ENCODE data around the gene PF4V1. TPM values are rescaled to one million over a fixed set of nuclear protein-coding genes. Genes with fewer than 3 reads are reported as not detected.

Gene PF4V1
- total RNA-seq, 2 experiments from 2014 or later, result not detected

- Histone ChIP-seq H3K9me3 (ENCODE audit: low read length) (no peaks in the 10 kb centered on the region), H3K36me3 (ENCODE audit: insufficient read depth, low read length) (no peaks in the 10 kb centered on the region), H3K4me3 (ENCODE audit: low read depth, low read length, poor library complexity, severe bottlenecking) (no peak overlapping the region), H3K9me2 (ENCODE audit: insufficient read depth, low read length) (no peaks in the 10 kb centered on the region), H4K20me1 (ENCODE audit: insufficient read depth, low read length) (no peaks in the 10 kb centered on the region), H2AFZ (ENCODE audit: low read length) (no peak overlapping the region), H3K4me1 (ENCODE audit: insufficient read depth, low read length, poor library complexity, severe bottlenecking) (no peaks in the 10 kb centered on the region), H3K27ac (ENCODE audit: low read depth, low read length, poor library complexity, severe bottlenecking) (no peak overlapping the region), H3K79me2 (ENCODE audit: insufficient read depth, low read depth, low read length) (no peaks in the 10 kb centered on the region), H3K4me2 (ENCODE audit: low read length) (no peak overlapping the region)
- no peak for DNase-seq (ENCODE audit: low spot score)
- BruUV-seq (replicated peaks), result no TSS peak
- ChIA-PET POLR2A (no interaction called here), CTCF (ENCODE audit: unreplicated experiment) (no interaction called here)
- intact Hi-C loops (cut with micrococcal nuclease; ENCODE audit: unreplicated experiment), result no loop called here
- TF ChIP-seq EZH2phosphoT487 (IDR thresholded peaks at IDR 0.05; ENCODE audit: borderline replicate concordance, low read depth, low read length), result no peak
- TF ChIP-seq CTCF (conservative IDR thresholded peaks at IDR 0.05; ENCODE audit: low read length), result no peak
Measured at GRCh38 chr4:73814679-73815078, 38.4 kb upstream of the PF4V1 start.

GRCh38 chr4:73815145-73815544, 38.0 kb upstream of the PF4V1 start:
- Histone ChIP-seq H3K9me2 (ENCODE audit: insufficient read depth, low read length) (no peaks in the 10 kb centered on the region), H3K4me1 (ENCODE audit: insufficient read depth, low read length, poor library complexity, severe bottlenecking) (no peaks in the 10 kb centered on the region), H3K36me3 (ENCODE audit: insufficient read depth, low read length) (no peaks in the 10 kb centered on the region), H3K4me3 (ENCODE audit: low read depth, low read length, poor library complexity, severe bottlenecking) (no peak overlapping the region), H3K4me2 (ENCODE audit: low read length) (no peak overlapping the region), H3K79me2 (ENCODE audit: insufficient read depth, low read depth, low read length) (no peaks in the 10 kb centered on the region), H4K20me1 (ENCODE audit: insufficient read depth, low read length) (no peaks in the 10 kb centered on the region), H3K27ac (ENCODE audit: low read depth, low read length, poor library complexity, severe bottlenecking) (no peak overlapping the region), H3K9me3 (ENCODE audit: low read length) (no peaks in the 10 kb centered on the region), H2AFZ (ENCODE audit: low read length) (no peak overlapping the region)
- DNase-seq (ENCODE audit: low spot score), result no peak
- no TSS peak for BruUV-seq (replicated peaks)
- no peak for TF ChIP-seq CTCF (conservative IDR thresholded peaks at IDR 0.05; ENCODE audit: low read length)
- no peak for TF ChIP-seq EZH2phosphoT487 (IDR thresholded peaks at IDR 0.05; ENCODE audit: borderline replicate concordance, low read depth, low read length)
- intact Hi-C loops (cut with micrococcal nuclease; ENCODE audit: unreplicated experiment), result no loop called here
- ChIA-PET CTCF (ENCODE audit: unreplicated experiment) (no interaction called here), POLR2A (no interaction called here)

GRCh38 chr4:73816814-73817213, 36.3 kb upstream of the PF4V1 start:
- H3K4me1 ChIP-seq (ENCODE audit: insufficient read depth, low read length, poor library complexity, severe bottlenecking), result no peaks in the 10 kb centered on the region
- no peak overlapping the region for H3K4me3 ChIP-seq (ENCODE audit: low read depth, low read length, poor library complexity, severe bottlenecking)
- H3K9me3 ChIP-seq (ENCODE audit: low read length), result no peaks in the 10 kb centered on the region
- H3K27ac ChIP-seq (ENCODE audit: low read depth, low read length, poor library complexity, severe bottlenecking), result no peak overlapping the region
- no peak overlapping the region for H2AFZ ChIP-seq (ENCODE audit: low read length)
- intact Hi-C loops (cut with micrococcal nuclease; ENCODE audit: unreplicated experiment), result no loop called here
- TF ChIP-seq EZH2phosphoT487 (IDR thresholded peaks at IDR 0.05; ENCODE audit: borderline replicate concordance, low read depth, low read length) (no peak), CTCF (conservative IDR thresholded peaks at IDR 0.05; ENCODE audit: low read length) (no peak)
- POLR2A ChIA-PET, result interaction anchor here (0.9 kb wide), 1 partner anchor 25 kb away, joined by 3 read pairs; no protein-coding TSS in a partner anchor
- CTCF ChIA-PET (ENCODE audit: unreplicated experiment), result no interaction called here
- no TSS peak for BruUV-seq (replicated peaks)
- no peaks in the 10 kb centered on the region for H3K79me2 ChIP-seq (ENCODE audit: insufficient read depth, low read depth, low read length)
- H3K36me3 ChIP-seq (ENCODE audit: insufficient read depth, low read length), result no peaks in the 10 kb centered on the region
- no peaks in the 10 kb centered on the region for H4K20me1 ChIP-seq (ENCODE audit: insufficient read depth, low read length)
- H3K9me2 ChIP-seq (ENCODE audit: insufficient read depth, low read length), result no peaks in the 10 kb centered on the region
- H3K4me2 ChIP-seq (ENCODE audit: low read length), result no peak overlapping the region
- DNase-seq (ENCODE audit: low spot score), result no peak

Measured in OCI-LY7 (cell line).